GM10248 (cell line): ENCODE data around the gene PHYKPL.

Experiments used
- CTCF ChIA-PET: fragments of 300-600 bp; sonication (Branson Sonifier 250); formaldehyde crosslinking; extraction: SDS; loops from one replicate; lab custom pipeline; 2021; ENCODE audit warnings: antibody characterized with exemption; lab: Yijun Ruan, JAX
- POLR2A ChIA-PET: fragments of 350-650 bp; sonication (Branson Sonifier 250); formaldehyde crosslinking; extraction: SDS; loops from one replicate; lab custom pipeline; 2020; ENCODE audit warnings: antibody characterized with exemption; lab: Yijun Ruan, JAX
- DNase-seq: peaks from one replicate; pipeline ENCODE4 v3.0.0; 2012; ENCODE audit errors: extremely low spot score
- CTCF ChIP-seq: IDR thresholded peaks from 2 replicates; pipeline ENCODE4 v1.5.1; 2012; ENCODE audit warnings: mild to moderate bottlenecking, low read depth; ENCODE audit errors: extremely low read depth, missing control alignments, control extremely low read depth

The PHYKPL gene

GRCh38 chr5:178249191-178249989 is 16.8 kb upstream of the PHYKPL start:
- TF ChIP-seq CTCF: no peak
- POLR2A ChIA-PET: no interaction called here
- CTCF ChIA-PET: interaction anchor here (4.1 kb wide), 1 partner anchor 15 kb away, joined by 18 read pairs; no protein-coding TSS in a partner anchor
- no peak for DNase-seq

GRCh38 chr5:178248750-178249149 is 16.1 kb upstream of the PHYKPL start:
- DNase-seq: no peak
- ChIA-PET CTCF (interaction anchor here (4.1 kb wide), 1 partner anchor 14 kb away, joined by 18 read pairs; no protein-coding TSS in a partner anchor), POLR2A (no interaction called here)
- no peak for TF ChIP-seq CTCF

- TF ChIP-seq CTCF: no peak
- ChIA-PET POLR2A (no interaction called here), CTCF (interaction anchor here (4.1 kb wide), 1 partner anchor 13 kb away, joined by 18 read pairs; no protein-coding TSS in a partner anchor)
Measured at GRCh38 chr5:178247481-178248456, 15.2 kb upstream of the PHYKPL start.

GRCh38 chr5:178246624-178247279 is 14.2 kb upstream of the PHYKPL start:
- ChIA-PET CTCF (no interaction called here), POLR2A (no interaction called here)
- no peak for DNase-seq

More at GRCh38 chr5:178247481-178248456, 15.2 kb upstream of the PHYKPL start:
- no peak for DNase-seq

DNA sequence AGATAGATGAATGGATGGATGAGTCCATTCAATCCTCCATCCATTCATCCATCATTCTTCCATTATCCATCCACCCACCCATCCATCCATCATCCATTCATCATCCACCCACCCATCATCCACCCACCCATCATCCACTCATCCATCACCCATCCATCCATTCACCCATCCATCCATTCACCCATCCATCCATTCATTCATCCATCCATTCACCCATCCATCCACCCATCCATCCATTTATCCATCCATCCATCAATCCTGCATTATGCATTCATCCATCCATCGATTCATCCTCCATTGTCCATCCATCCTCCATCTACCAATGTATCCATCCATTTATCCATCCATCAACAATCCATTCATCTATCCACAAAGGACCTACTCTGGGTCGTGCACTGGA is 12.8 kb upstream of the PHYKPL start:
- no peak for TF ChIP-seq CTCF
- DNase-seq: no peak
- POLR2A ChIA-PET: no interaction called here
- CTCF ChIA-PET: no interaction called here

More at GRCh38 chr5:178246624-178247279, 14.2 kb upstream of the PHYKPL start:
- TF ChIP-seq CTCF: no peak
